Stimulated activated CD4-positive, alpha-beta T cell treated with anti-CD3 and anti-CD28 coated beads, Interleukin-12 subunit alpha, Interleukin-12 subunit beta, amount 100 ng/mL, for 48 hours (primary cell): ENCODE results near the gene DCC.

Source experiments
- DNase-seq, 3 donors: peaks; one replicate each; pipeline ENCODE4 v3.0.0-alpha.2; 2020; ENCODE audit warnings: low read depth in 2 of 3, low spot score in 1 of 3

DCC gene

DNA sequence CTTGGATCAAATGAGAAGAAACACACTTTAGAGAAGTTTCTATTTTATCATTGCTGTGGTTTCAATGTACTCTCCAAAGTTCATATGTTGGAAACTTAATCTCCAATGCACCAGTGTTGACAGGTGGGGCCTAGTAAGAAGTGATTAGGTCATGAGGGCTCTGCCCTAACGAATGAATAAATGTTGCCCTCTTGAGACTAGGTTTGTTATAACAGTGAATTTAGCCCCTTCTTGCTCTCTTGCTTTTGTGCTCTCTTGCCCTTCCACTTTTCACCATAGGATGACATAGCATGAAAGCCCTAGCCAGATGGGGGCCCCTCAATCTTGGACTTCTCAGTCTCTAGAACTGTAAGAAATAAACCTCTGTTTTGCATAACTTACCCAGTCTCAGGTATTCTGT is 664.8 kb downstream of the DCC start:
- DNase-seq, result no peak

DNA sequence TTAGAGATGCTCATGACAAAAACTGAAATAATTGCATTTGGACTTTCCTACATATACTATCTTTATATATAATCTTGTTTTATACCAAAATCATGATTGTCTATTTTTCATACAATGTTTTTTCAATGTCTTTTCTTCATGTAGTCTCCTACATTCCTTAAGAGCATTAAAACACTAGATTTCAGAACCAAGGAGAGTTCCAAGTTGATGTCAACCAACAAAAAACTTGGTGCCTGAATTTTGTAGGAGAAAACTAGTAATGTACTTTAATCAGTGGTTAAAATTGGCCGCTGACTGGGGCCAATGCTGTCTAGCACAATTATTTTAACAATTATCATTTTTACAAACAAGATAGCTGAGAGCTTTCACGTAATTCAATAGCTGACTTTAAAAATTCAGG is 678.8 kb downstream of the DCC start:
- no peak for DNase-seq

- DNase-seq, result no peak
These were observed 685.2 kb downstream of the DCC start for GRCh38 chr18:53025247-53025646.

GRCh38 chr18:53028565-53028964 is 688.6 kb downstream of the DCC start:
- no peak for DNase-seq

- DNase-seq, result no peak
These were observed 693.1 kb downstream of the DCC start for GRCh38 chr18:53033128-53033527.

GRCh38 chr18:53038608-53039007 is 698.6 kb downstream of the DCC start:
- DNase-seq, result no peak

DNA sequence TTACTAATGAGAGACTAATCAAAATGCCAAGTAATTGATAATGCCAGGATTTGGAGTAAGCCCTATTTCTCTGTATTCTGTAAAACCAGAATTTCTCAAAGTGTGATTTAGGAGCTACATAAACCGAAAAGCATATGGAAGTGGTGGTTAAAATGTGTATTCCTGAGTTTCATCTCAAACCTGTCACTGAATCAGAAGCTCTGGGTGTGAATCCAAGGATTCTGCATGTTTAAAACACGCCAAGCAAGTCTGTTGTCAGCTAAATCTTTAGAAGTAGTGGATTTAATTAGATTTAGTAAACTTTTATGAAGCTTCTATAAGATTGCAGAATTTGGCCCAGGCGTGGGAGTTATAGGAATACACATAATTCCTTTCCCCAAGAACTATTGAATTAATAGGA is 700.3 kb downstream of the DCC start:
- no peak for DNase-seq

DNA sequence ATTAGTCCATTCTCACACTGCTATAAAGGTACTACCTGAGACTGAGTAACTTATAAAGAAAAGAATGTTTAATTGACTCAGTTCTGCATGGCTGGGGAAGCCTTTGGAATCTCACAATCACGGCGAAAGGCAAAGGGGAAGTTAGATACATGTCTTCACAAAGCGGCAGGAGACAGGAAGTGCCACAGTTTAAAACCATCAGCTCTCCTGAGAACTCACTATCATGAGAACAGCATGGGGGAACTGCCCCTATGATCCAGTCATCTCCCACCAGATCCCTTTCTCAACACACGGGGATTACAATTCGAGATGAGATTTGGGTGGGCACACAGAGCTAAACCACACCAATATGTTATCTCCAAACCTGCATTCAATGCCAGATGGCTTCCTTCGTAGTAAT is 716.1 kb downstream of the DCC start:
- no peak for DNase-seq

DNA sequence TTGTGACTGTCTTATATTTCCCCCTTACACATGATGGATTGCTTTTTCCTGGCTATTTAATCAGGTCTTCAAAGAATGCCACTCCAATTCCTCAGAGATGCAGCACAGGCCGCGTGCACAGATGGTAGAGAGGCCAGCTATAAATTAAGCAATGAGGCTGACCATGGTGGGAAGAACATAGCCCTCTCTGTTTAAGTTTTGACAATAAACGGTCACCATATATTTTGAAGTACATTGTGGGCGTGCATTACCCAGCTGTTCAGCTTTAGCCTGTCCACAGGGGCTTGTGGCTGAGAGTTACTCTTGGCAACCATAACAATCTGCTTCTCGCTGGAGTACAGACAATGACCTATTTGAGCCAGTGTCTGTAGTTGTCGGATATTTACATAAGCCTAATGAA is 730.8 kb downstream of the DCC start:
- no peak for DNase-seq

DNA sequence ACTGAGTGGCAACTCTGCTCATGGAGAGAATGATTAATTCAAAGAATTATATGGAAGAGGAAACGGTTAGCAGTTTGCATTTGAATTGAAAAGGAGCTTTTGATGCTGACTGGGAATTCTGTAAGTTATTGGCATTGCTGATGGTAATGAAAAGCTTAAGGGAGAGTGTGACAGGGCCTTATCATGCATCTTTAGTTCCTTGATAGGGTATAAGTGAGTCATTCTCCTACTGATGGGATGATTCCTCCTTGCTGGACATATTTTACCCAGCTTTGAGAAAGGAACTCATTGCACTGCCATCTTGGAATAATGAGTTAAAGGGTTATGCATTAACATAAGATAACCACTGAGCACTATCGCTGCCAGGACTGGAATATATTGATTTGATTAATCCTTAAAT is 740.7 kb downstream of the DCC start:
- no peak for DNase-seq

- no peak for DNase-seq
These were observed 753.6 kb downstream of the DCC start for GRCh38 chr18:53093636-53094035.

DNA sequence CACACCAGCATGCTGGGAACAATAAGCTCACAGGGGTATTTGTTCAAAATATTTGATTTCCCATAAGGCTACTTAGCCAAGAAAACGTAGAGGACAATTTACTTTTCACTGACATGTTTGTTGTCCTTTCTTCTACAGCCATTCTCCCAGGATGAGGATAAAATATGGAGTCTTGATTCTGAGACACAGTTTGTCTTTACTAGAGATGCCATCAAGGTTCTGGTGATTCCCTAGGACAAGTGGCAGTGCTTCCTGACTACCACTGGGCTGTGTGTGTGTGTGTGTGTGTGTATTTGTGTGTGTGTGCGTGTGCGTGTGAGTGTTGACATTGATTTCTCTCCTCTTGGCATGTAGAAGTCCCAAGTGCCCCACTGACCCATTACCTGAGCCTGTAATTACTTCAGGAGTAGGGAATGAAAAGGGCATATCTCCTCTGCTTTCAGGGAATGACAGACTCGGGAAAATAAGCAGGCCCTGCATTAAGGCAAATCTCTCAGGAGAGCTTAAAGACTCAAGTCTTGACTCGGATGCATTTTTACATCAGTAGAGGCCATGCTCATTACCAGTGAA is 761.6 kb downstream of the DCC start:
- no peak for DNase-seq

- no peak for DNase-seq
These were observed 774.4 kb downstream of the DCC start for GRCh38 chr18:53114441-53114840.

- DNase-seq, result no peak
These were observed 776.0 kb downstream of the DCC start for GRCh38 chr18:53115876-53116585.

- DNase-seq, result no peak
These were observed 777.9 kb downstream of the DCC start for GRCh38 chr18:53117851-53118250.

- DNase-seq, result no peak
These were observed 786.2 kb downstream of the DCC start for GRCh38 chr18:53126210-53126609.

GRCh38 chr18:53131001-53131400 is 791.0 kb downstream of the DCC start:
- DNase-seq, result no peak

DNA sequence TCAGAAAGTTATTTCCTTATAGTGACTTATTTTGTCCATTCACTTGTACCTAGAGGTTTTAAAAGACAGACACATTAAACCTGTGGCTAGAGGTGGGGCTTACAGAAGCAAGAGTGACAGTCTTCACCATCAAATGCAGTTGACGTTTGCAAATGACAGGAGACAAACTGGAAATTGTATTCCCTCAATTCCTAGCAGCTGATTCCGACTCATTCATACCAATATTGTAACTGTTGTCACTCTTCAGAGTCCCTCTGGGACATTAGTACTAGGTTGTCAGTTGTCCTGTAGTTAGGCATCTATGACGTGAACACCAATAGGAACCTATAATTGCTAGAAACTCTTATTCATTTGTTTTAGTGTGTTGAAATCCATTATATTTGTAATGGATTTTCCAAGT is 794.7 kb downstream of the DCC start:
- DNase-seq, result no peak

GRCh38 chr18:53135654-53136053 is 795.7 kb downstream of the DCC start:
- DNase-seq, result no peak

- DNase-seq, result no peak
These were observed 799.9 kb downstream of the DCC start for GRCh38 chr18:53139746-53140500.

DNA sequence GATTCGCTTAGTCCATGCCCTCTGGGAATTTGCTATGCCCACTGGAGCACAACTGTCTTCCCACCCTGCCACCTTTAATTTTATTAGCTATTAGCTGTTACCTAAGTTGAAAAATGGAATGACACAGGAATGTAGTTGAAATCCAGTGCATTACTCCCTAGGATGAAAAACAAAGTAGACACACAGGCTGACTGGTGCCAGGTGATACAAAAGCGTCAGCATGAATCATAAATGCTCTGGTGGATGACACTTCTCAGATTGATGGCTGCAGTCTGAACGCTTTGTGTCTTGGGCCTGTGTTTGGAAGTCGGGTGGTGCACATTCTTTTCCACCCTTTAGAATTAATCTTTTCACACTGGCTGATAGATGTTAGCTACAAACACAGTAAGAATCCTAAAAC is 802.0 kb downstream of the DCC start:
- no peak for DNase-seq

GRCh38 chr18:53147472-53147871 is 807.5 kb downstream of the DCC start:
- no peak for DNase-seq

- DNase-seq, result no peak
These were observed 808.1 kb downstream of the DCC start for GRCh38 chr18:53148123-53148522.
